Stomach (tissue), 9 donors: Measurements from ENCODE around the gene PARPBP. TPM values are rescaled to one million over a fixed set of nuclear protein-coding genes. Genes with fewer than 3 reads are reported as not detected.

ENCODE experiments used
- DNase-seq, 2 donors: peaks; one replicate each; pipeline versions ENCODE4 v3.0.0 to v3.0.0-alpha.2; 2013 to 2019
- H3K27ac ChIP-seq, 5 donors: fragments of 200-600 bp in 4 of 5; sonication (generic) in 4 of 5; one replicate each; pipeline ENCODE4 v1.5.1; 2013 to 2019; ENCODE audit warnings: mild to moderate bottlenecking in 1 of 5, moderate library complexity in 1 of 5
- H3K27me3 ChIP-seq, 3 donors: fragments of 200-600 bp; sonication (generic); one replicate each; pipeline ENCODE4 v1.5.1; 2017 to 2019; ENCODE audit warnings: mixed run types in 1 of 3
- H3K36me3 ChIP-seq, 4 donors: fragments of 200-600 bp; sonication (generic); 1 replicate in 3 of 4; 2 replicates in 1 of 4; pipeline ENCODE4 v1.5.1; 2016 to 2019
- H3K4me1 ChIP-seq, 4 donors: fragments of 200-600 bp; sonication (generic); one replicate each; pipeline ENCODE4 v1.5.1; 2016 to 2019
- H3K4me3 ChIP-seq, 4 donors: fragments of 200-600 bp; sonication (generic) in 3 of 4; one replicate each; pipeline ENCODE4 v1.5.1; 2016 to 2019; ENCODE audit warnings: mild to moderate bottlenecking in 1 of 4
- H3K9me3 ChIP-seq, 4 donors: fragments of 200-600 bp; sonication (generic); one replicate each; pipeline ENCODE4 v1.5.1; 2016 to 2019
- CTCF ChIP-seq, 7 experiments: fragments of 450-650 bp in 4 of 7; fragments of 200-600 bp in 3 of 7; sonication (generic) in 3 of 7; IDR thresholded peaks; one replicate each; pipeline ENCODE4 v1.5.1; 2016 to 2019; ENCODE audit warnings: antibody characterized with exemption in 7 of 7, control low read depth in 2 of 7, mild to moderate bottlenecking in 1 of 7
- EP300 ChIP-seq: sonication (generic); formaldehyde crosslinking; IDR thresholded peaks from one replicate; pipeline ENCODE4 v1.6.1; 2017; ENCODE audit warnings: antibody characterized with exemption
- POLR2A ChIP-seq, 4 donors: fragments of 450-650 bp; IDR thresholded peaks; one replicate each; pipeline ENCODE4 v1.6.1; 2016; ENCODE audit warnings: antibody characterized with exemption in 4 of 4, control low read depth in 2 of 4, mild to moderate bottlenecking in 1 of 4, moderate library complexity in 1 of 4
- POLR2AphosphoS5 ChIP-seq, 3 donors: sonication (generic); formaldehyde crosslinking; IDR thresholded peaks; one replicate each; pipeline ENCODE4 v1.6.1; 2016; ENCODE audit warnings: antibody characterized with exemption in 3 of 3
- WGBS, 5 donors: extraction: QIAGEN DNeasy Blood & Tissue Kit in 3 of 5; methylation state at CpG; one replicate each; pipeline versions ENCODE4 v1.1.5 to v1.1.7; 2013 to 2018; 5-methylcytosine and 5-hydroxymethylcytosine counted together
- intact Hi-C: fragments of 100-400 bp; cut with DNase I; formaldehyde crosslinking; loops from one replicate; pipeline ENCODE4 v1.15.1; 2023; ENCODE audit warnings: low total_unique reads
- polyA plus RNA-seq, 3 donors: library from polyadenylated mRNA; stranded (reverse); fragments of 200-250 nt; gene quantifications; one replicate each; pipeline ENCODE4 v1.2.3, GENCODE V29; 2013
- total RNA-seq, 5 donors: library from RNA; depleted of rRNA; stranded (reverse); fragments of >200 nt; gene quantifications; one replicate each; pipeline versions ENCODE4 v1.1.0 to v1.2.3, GENCODE V29; 2014 to 2016
- donor health status: healthy with polysubstance abuse.
- donor health status: Bipolar disorder and iron deficiency.
- donor health status: healthy.

The PARPBP gene
- total and polyA plus RNA-seq, 8 donors = 1.4 to 10.5 (median 2.5) TPM; not detected in 1

GRCh38 chr12:102202556-102202955, 82.6 kb downstream of the PARPBP start:
- intact Hi-C loops = no loop called here
- WGBS, 5 donors = 64 to 81% (median 73%) methylated on average over 4 of the region's 4 CpGs
- Histone ChIP-seq H3K27ac (no peak overlapping the region), H3K9me3 (no peaks in the 10 kb centered on the region), H3K4me1 (no peaks in the 10 kb centered on the region), H3K4me3 (no peak overlapping the region), H3K27me3 (no peaks in the 10 kb centered on the region), H3K36me3 (no peaks in the 10 kb centered on the region)
- TF ChIP-seq POLR2A (IDR thresholded peaks at IDR 0.05) = no peak
- TF ChIP-seq POLR2AphosphoS5 (IDR thresholded peaks at IDR 0.05) = no peak
- TF ChIP-seq CTCF (IDR thresholded peaks at IDR 0.05) = no peak
- no peak for TF ChIP-seq EP300
- no peak for DNase-seq

- WGBS, 5 donors = 89 to 94% (median 90%) methylated on average over 2 of the region's 2 CpGs
- H3K27me3 ChIP-seq = no peaks in the 10 kb centered on the region
- H3K36me3 ChIP-seq = no peaks in the 10 kb centered on the region
- peaks cover 0 to 8% (median 2%) of the 10 kb centered on the region in 4 donors for H3K9me3 ChIP-seq
- TF ChIP-seq POLR2AphosphoS5 (IDR thresholded peaks at IDR 0.05) (no peak), EP300 (no peak), POLR2A (IDR thresholded peaks at IDR 0.05) (no peak), CTCF (IDR thresholded peaks at IDR 0.05) (no peak)
- no peak overlapping the region for H3K4me3 ChIP-seq
- H3K27ac ChIP-seq = no peak overlapping the region
- no peaks in the 10 kb centered on the region for H3K4me1 ChIP-seq
- no peak for DNase-seq
- intact Hi-C loops = no loop called here
These were observed 84.0 kb downstream of the PARPBP start for GRCh38 chr12:102204025-102204424.

GRCh38 chr12:102215992-102216691, 96.2 kb downstream of the PARPBP start:
- no peak for DNase-seq
- intact Hi-C loops = no loop called here
- 81 to 87% (median 84%) methylated on average over 5 of the region's 5 CpGs for WGBS, 5 donors
- H3K27me3 ChIP-seq = no peaks in the 10 kb centered on the region
- no peak overlapping the region for H3K27ac ChIP-seq
- no peaks in the 10 kb centered on the region for H3K4me1 ChIP-seq
- H3K4me3 ChIP-seq = no peak overlapping the region
- H3K9me3 ChIP-seq = no peaks in the 10 kb centered on the region
- TF ChIP-seq CTCF (IDR thresholded peaks at IDR 0.05) (no peak), POLR2A (IDR thresholded peaks at IDR 0.05) (no peak), EP300 (no peak), POLR2AphosphoS5 (IDR thresholded peaks at IDR 0.05) (no peak)
- no peaks in the 10 kb centered on the region for H3K36me3 ChIP-seq

- Histone ChIP-seq H3K36me3 (no peaks in the 10 kb centered on the region), H3K4me3 (no peak overlapping the region), H3K27ac (no peak overlapping the region), H3K4me1 (no peaks in the 10 kb centered on the region), H3K9me3 (no peaks in the 10 kb centered on the region), H3K27me3 (no peaks in the 10 kb centered on the region)
- DNase-seq = no peak
- TF ChIP-seq EP300 (no peak), POLR2A (IDR thresholded peaks at IDR 0.05) (no peak), POLR2AphosphoS5 (IDR thresholded peaks at IDR 0.05) (no peak)
- intact Hi-C loops = no loop called here
These were observed 100.8 kb downstream of the PARPBP start for GRCh38 chr12:102220736-102221135.

- no peak overlapping the region for H3K4me3 ChIP-seq
- WGBS, 5 donors = 63 to 89% (median 81%) methylated on average over 5 of the region's 5 CpGs
- TF ChIP-seq POLR2AphosphoS5 (IDR thresholded peaks at IDR 0.05) = no peak
- TF ChIP-seq POLR2A (IDR thresholded peaks at IDR 0.05) = no peak
- TF ChIP-seq CTCF (IDR thresholded peaks at IDR 0.05) = no peak
- no peak for TF ChIP-seq EP300
- no peak overlapping the region for H3K27ac ChIP-seq
- H3K4me1 ChIP-seq = peaks cover 0 to 12% (median 0%) of the 10 kb centered on the region in 4 donors
- no peak for DNase-seq
- intact Hi-C loops = no loop called here
- H3K27me3 ChIP-seq = no peaks in the 10 kb centered on the region
- H3K9me3 ChIP-seq = no peaks in the 10 kb centered on the region
- no peaks in the 10 kb centered on the region for H3K36me3 ChIP-seq
These were observed 108.0 kb downstream of the PARPBP start for GRCh38 chr12:102227954-102228353.
